K562 (cell line): ENCODE measurements around the gene ZNF346. TPM values are rescaled to one million over a fixed set of nuclear protein-coding genes. Genes with fewer than 3 reads are reported as not detected.

Source experiments
- ATAC-seq: fragments of 200-7000 bp; cut with Tn5 transposase; 3 replicates; pipeline ENCODE4 v1.9.1; 2020; ENCODE audit warnings: moderate library complexity
- BruUV-seq: library from RNA; stranded (reverse); fragments of 400-500 nt; replicated peaks from 2 replicates; lab custom pipeline; 2021; lab: Mats Ljungman, UMichigan
- CTCF ChIA-PET: fragments of 300-600 bp; formaldehyde crosslinking; extraction: SDS; loops from one replicate; lab custom pipeline; 2021; ENCODE audit warnings: low intra/inter-chr PET ratio; lab: Yijun Ruan, JAX
- POLR2A ChIA-PET: fragments of 300-600, 350-650 bp; sonication (Branson Sonifier 250); formaldehyde crosslinking; extraction: SDS; loops from one replicate; lab custom pipeline; 2021; ENCODE audit warnings: antibody characterized with exemption, inconsistent platforms; lab: Yijun Ruan, JAX
- DNase-seq, 4 experiments: peaks; one replicate each; pipeline versions ENCODE4 v3.0.0 to v3.0.0-alpha.2; 2011 to 2018; ENCODE audit warnings: low spot score in 3 of 4, mixed read lengths in 3 of 4; ENCODE audit errors: extremely low read depth in 1 of 4
- FAIRE-seq: peaks from 2 replicates; lab custom pipeline; 2011; peaks lifted over from hg19 to GRCh38; lab: Jason Lieb, UNC
- H2AFZ ChIP-seq: 2 replicates; pipeline ENCODE4 v1.6.0; 2011; ENCODE audit warnings: low read depth, low read length, control low read depth, inconsistent platforms
- H3K27ac ChIP-seq: fragments of 200-600 bp; 3 replicates; pipeline ENCODE4 v1.8.0; 2011; ENCODE audit warnings: low read depth, mild to moderate bottlenecking, control low read depth, inconsistent platforms, low read length, moderate library complexity, mixed read lengths; ENCODE audit errors: extremely low read depth
- H3K27me3 ChIP-seq, 2 experiments: fragments of 300-600 bp in 1 of 2; 2 replicates in 1 of 2; 3 replicates in 1 of 2; pipeline versions ENCODE4 v1.6.0 to v1.8.0; 2011; ENCODE audit warnings: inconsistent platforms in 2 of 2, low read length in 2 of 2, mild to moderate bottlenecking in 1 of 2, mixed read lengths in 1 of 2, moderate library complexity in 1 of 2; ENCODE audit not compliant: control insufficient read depth in 2 of 2, insufficient read depth in 2 of 2
- H3K36me3 ChIP-seq: fragments of 300-600 bp; 3 replicates; pipeline ENCODE4 v1.8.0; 2011; ENCODE audit warnings: mild to moderate bottlenecking, low read length, inconsistent platforms; ENCODE audit not compliant: control insufficient read depth, insufficient read depth
- H3K4me1 ChIP-seq, 2 experiments: fragments of 200-600 bp in 1 of 2; replicated peaks in 1 of 2; 2 replicates in 1 of 2; 3 replicates in 1 of 2; pipeline versions ENCODE4 v1.5.1 to v1.8.0; 2011; ENCODE audit warnings: inconsistent platforms in 2 of 2, low read length in 2 of 2, mild to moderate bottlenecking in 1 of 2, mixed read lengths in 1 of 2, moderate library complexity in 1 of 2; ENCODE audit not compliant: control insufficient read depth in 2 of 2, insufficient read depth in 2 of 2
- H3K4me2 ChIP-seq: 2 replicates; pipeline ENCODE4 v1.6.1; 2011; ENCODE audit warnings: low read length, control low read depth, inconsistent platforms, mixed read lengths; ENCODE audit not compliant: insufficient read depth
- H3K4me3 ChIP-seq: fragments of 200-600 bp; sonication (generic), shearing (Covaris generic); 2 replicates; pipeline ENCODE4 v1.5.1; 2016; ENCODE audit warnings: control low read depth, inconsistent platforms
- H3K79me2 ChIP-seq: fragments of 200-600 bp; 3 replicates; pipeline ENCODE4 v1.8.0; 2011; ENCODE audit warnings: low read length, inconsistent platforms; ENCODE audit not compliant: control insufficient read depth, insufficient read depth
- H3K9ac ChIP-seq, 2 experiments: 2 replicates each; pipeline versions ENCODE4 v1.6.0 to v1.6.1; 2011; ENCODE audit warnings: low read depth in 2 of 2, low read length in 2 of 2, control low read depth in 1 of 2, inconsistent platforms in 1 of 2, mild to moderate bottlenecking in 1 of 2, mixed read lengths in 1 of 2; ENCODE audit not compliant: insufficient read depth in 1 of 2
- H3K9me1 ChIP-seq: one replicate; pipeline ENCODE4 v1.6.0; 2011; ENCODE audit warnings: inconsistent platforms, mild to moderate bottlenecking, low read length, moderate library complexity; ENCODE audit not compliant: control insufficient read depth, insufficient read depth
- H3K9me3 ChIP-seq: replicated peaks from 2 replicates; pipeline ENCODE4 v1.5.1; 2011; ENCODE audit warnings: low read depth, low read length, inconsistent platforms; ENCODE audit not compliant: control insufficient read depth, insufficient read depth
- H4K20me1 ChIP-seq: replicated peaks from 2 replicates; pipeline ENCODE4 v1.6.1; 2011; ENCODE audit warnings: low read length, inconsistent platforms, mixed read lengths; ENCODE audit not compliant: control insufficient read depth, insufficient read depth
- ARID2 ChIP-seq: fragments of 450-650 bp; IDR thresholded peaks from 2 replicates; pipeline ENCODE4 v1.6.1; 2017; ENCODE audit warnings: antibody characterized with exemption, mild to moderate bottlenecking
- FOXP1 ChIP-seq: sonication (generic); formaldehyde crosslinking; IDR thresholded peaks from 2 replicates; pipeline ENCODE4 v1.8.0; 2022; ENCODE audit warnings: mild to moderate bottlenecking, missing genetic modification reagents
- GTF2E2 ChIP-seq: fragments of 200-800 bp; sonication (Bioruptor generic); IDR thresholded peaks from 2 replicates; pipeline ENCODE4 v1.6.1; 2016; ENCODE audit warnings: missing genetic modification characterization, missing compliant biosample characterization
- ILF3 ChIP-seq: fragments of 450-650 bp; IDR thresholded peaks from 2 replicates; pipeline ENCODE4 v1.6.1; 2018; ENCODE audit warnings: antibody characterized with exemption, mild to moderate bottlenecking, moderate library complexity, borderline replicate concordance
- IRF2 ChIP-seq: sonication (generic); formaldehyde crosslinking; IDR thresholded peaks from 2 replicates; pipeline ENCODE4 v1.8.1; 2022; ENCODE audit warnings: mild to moderate bottlenecking, missing genetic modification reagents
- KLF10 ChIP-seq: fragments of 250-450 bp; sonication (Bioruptor Pico); IDR thresholded peaks from 2 replicates; pipeline ENCODE4 v1.6.1; 2021; ENCODE audit warnings: matching md5 sums
- MBD2 ChIP-seq: sonication (generic); IDR thresholded peaks from 2 replicates; pipeline ENCODE4 v1.6.1; 2016; ENCODE audit warnings: low read depth, borderline replicate concordance
- NCOA1 ChIP-seq: fragments of 450-650 bp; IDR thresholded peaks from 2 replicates; pipeline ENCODE4 v1.6.1; 2016; ENCODE audit warnings: low read depth
- NEUROD1 ChIP-seq: fragments of 150-350 bp; IDR thresholded peaks from 2 replicates; pipeline ENCODE4 v1.6.1; 2014; ENCODE audit warnings: borderline replicate concordance, low read length, low read depth; ENCODE audit not compliant: partially characterized antibody
- NONO ChIP-seq, 2 experiments: fragments of 200-400 bp in 1 of 2; fragments of 450-650 bp in 1 of 2; formaldehyde crosslinking in 1 of 2; IDR thresholded peaks; 2 replicates each; pipeline ENCODE4 v1.6.1; 2017; ENCODE audit warnings: low read depth in 2 of 2, mild to moderate bottlenecking in 2 of 2, moderate library complexity in 2 of 2, low read length in 1 of 2
- POLR2A ChIP-seq: fragments of 450-650 bp; conservative IDR thresholded peaks from 2 replicates; pipeline ENCODE4 v1.6.1; 2016
- RFX5 ChIP-seq: IDR thresholded peaks from 2 replicates; pipeline ENCODE4 v1.6.1; 2011; ENCODE audit warnings: low read depth, mild to moderate bottlenecking, improper control_type of control experiment, low read length
- THRAP3 ChIP-seq: fragments of 450-650 bp; IDR thresholded peaks from 2 replicates; pipeline ENCODE4 v1.6.1; 2016; ENCODE audit warnings: mild to moderate bottlenecking, inconsistent platforms, borderline replicate concordance
- ZC3H4 ChIP-seq: sonication (generic); formaldehyde crosslinking; IDR thresholded peaks from 2 replicates; pipeline ENCODE4 v1.9.0; 2021; ENCODE audit warnings: missing genetic modification reagents, borderline replicate concordance
- ZNF23 ChIP-seq: fragments of 250-450 bp; sonication (Bioruptor Pico); IDR thresholded peaks from 2 replicates; pipeline ENCODE4 v1.4.0; 2020; ENCODE audit warnings: mild to moderate bottlenecking
- ZNF263 ChIP-seq: sonication (generic); formaldehyde crosslinking; IDR thresholded peaks from 2 replicates; pipeline ENCODE4 v1.8.0; 2022; ENCODE audit warnings: mild to moderate bottlenecking, missing genetic modification reagents, borderline replicate concordance
- ZNF3 ChIP-seq: fragments of 250-450 bp; sonication (Bioruptor Pico); IDR thresholded peaks from 2 replicates; pipeline ENCODE4 v1.5.0; 2021; ENCODE audit warnings: mild to moderate bottlenecking, moderate library complexity
- ZNF766 ChIP-seq: fragments of 200-800 bp; sonication (Bioruptor generic); conservative IDR thresholded peaks from 2 replicates; pipeline ENCODE4 v1.6.1; 2016; ENCODE audit warnings: missing genetic modification characterization, missing compliant biosample characterization
- whole genome bisulfite sequencing: fragments of 100-300 bp; shearing (Covaris generic); methylation state at CpG from one replicate; pipeline ENCODE4 v1.1.6; 2016; ENCODE audit warnings: low coverage, mixed read lengths; ENCODE audit not compliant: insufficient coverage; ENCODE audit errors: missing lambda C conversion rate; 5-methylcytosine and 5-hydroxymethylcytosine counted together
- in situ Hi-C: fragments of 300-500 bp; cut with MboI; formaldehyde crosslinking; loops from 4 replicates; pipeline ENCODE4 v1.15.0; 2018; ENCODE audit warnings: inconsistent platforms, mixed read lengths
- intact Hi-C: fragments of 100-400 bp; cut with micrococcal nuclease; formaldehyde crosslinking; loops from 2 replicates; pipeline ENCODE4 v1.14.2; 2022
- polyA plus RNA-seq, 8 experiments: library from polyadenylated mRNA; depleted of rRNA in 4 of 8; stranded (reverse) in 5 of 8; unstranded in 3 of 8; fragments of >200 nt; fragmentation: Nextera tagmentation in 2 of 8; fragmentation: Illumina TruSeq in 1 of 8; extraction: Ambion mirVana in 2 of 8; extraction: Trizol in 1 of 8; gene quantifications; 2 replicates each; pipeline versions ENCODE4 v1.2.1 to v1.2.3, GENCODE V29; 2011 to 2014; ENCODE audit warnings: inconsistent platforms in 1 of 8, missing spikeins in 1 of 8
- total RNA-seq, 7 experiments: library from RNA; depleted of rRNA in 6 of 7; stranded (reverse); fragments of >200 nt in 6 of 7; fragmentation: Illumina TruSeq in 2 of 7; extraction: Trizol in 2 of 7; gene quantifications; 2 replicates each; pipeline versions ENCODE4 v1.2.1 to v1.2.3, GENCODE V29; 2011 to 2021; ENCODE audit warnings: low replicate concordance in 1 of 7
- TF ChIP-seq, protein P1 (sequence below): fragments of 450-650 bp; formaldehyde crosslinking; IDR thresholded peaks from 2 replicates; pipeline ENCODE4 v1.4.0; 2020; ENCODE audit warnings: mild to moderate bottlenecking, moderate library complexity
- TF ChIP-seq, protein P2 (sequence below): fragments of 450-650 bp; IDR thresholded peaks from 2 replicates; pipeline ENCODE4 v1.6.1; 2016; ENCODE audit warnings: missing biosample characterization, missing genetic modification characterization
- TF ChIP-seq, protein P3 (sequence below): fragments of 250-450 bp; sonication (Bioruptor Pico); IDR thresholded peaks from 2 replicates; pipeline ENCODE4 v1.5.0; 2021

ZNF346 gene
- total and polyA plus RNA-seq, 9 of the 15 experiments (the other 6 are each of a cell fraction or from before 2014, with no cell fraction given), result 5.0 to 25.1 (median 20.1) TPM

DNA sequence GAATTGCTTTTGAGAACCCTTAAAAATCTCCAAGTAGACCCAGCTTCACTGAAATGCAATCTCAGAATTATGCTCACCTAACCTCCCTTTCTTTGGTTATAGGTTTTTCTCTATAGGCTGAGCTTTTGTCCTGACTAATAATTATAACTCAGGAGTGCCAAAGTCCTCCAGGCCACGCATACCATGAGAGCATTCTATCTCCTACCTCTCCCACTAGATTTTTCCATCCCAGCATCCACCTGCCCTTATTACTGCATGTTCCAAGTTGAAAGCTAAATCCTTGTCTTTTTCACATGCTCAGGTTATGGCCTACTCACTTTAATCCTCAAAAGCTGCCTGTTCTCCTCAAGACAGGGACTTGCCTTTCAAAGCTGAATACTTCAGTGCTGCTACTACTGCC is 22.1 kb downstream of the ZNF346 start (continued):
- TF ChIP-seq, protein P1, sequence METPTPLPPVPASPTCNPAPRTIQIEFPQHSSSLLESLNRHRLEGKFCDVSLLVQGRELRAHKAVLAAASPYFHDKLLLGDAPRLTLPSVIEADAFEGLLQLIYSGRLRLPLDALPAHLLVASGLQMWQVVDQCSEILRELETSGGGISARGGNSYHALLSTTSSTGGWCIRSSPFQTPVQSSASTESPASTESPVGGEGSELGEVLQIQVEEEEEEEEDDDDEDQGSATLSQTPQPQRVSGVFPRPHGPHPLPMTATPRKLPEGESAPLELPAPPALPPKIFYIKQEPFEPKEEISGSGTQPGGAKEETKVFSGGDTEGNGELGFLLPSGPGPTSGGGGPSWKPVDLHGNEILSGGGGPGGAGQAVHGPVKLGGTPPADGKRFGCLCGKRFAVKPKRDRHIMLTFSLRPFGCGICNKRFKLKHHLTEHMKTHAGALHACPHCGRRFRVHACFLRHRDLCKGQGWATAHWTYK (CRISPR knock-in tag), result no peak
- TF ChIP-seq KLF10 (CRISPR knock-in tag) (no peak), GTF2E2 (no peak), NONO (IDR thresholded peaks at IDR 0.05; ENCODE audit: low read depth in 2 of 2, low read length in 1 of 2) (no peak), ILF3 (no peak), THRAP3 (no peak), MBD2 (no peak), FOXP1 (CRISPR knock-in tag) (no peak), ZNF766 (CRISPR knock-in tag) (no peak)
- TF ChIP-seq, protein P2, sequence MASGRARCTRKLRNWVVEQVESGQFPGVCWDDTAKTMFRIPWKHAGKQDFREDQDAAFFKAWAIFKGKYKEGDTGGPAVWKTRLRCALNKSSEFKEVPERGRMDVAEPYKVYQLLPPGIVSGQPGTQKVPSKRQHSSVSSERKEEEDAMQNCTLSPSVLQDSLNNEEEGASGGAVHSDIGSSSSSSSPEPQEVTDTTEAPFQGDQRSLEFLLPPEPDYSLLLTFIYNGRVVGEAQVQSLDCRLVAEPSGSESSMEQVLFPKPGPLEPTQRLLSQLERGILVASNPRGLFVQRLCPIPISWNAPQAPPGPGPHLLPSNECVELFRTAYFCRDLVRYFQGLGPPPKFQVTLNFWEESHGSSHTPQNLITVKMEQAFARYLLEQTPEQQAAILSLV (tag), result no peak
- TF ChIP-seq, all 486 proteins: peak for 0

DNA sequence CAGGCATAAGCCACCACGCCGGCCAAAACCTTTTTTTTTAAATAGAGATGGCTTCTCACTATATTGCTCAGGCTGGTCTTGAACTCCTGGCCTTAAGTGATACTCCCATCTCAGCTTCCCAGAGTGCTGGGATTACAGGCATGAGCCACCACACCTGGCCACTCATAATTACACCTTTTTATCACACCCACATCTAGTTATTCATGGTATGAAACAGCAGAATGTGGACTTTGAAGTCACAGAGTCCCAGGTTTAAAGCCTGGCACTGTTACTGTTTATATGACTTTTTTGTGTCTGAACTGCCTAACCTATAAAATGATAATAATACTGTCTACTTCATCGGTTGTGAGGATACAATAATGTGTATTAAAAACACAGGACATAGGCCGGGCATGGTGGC is 23.1 kb downstream of the ZNF346 start:
- H3K4me1 ChIP-seq, result no peaks in the 10 kb centered on the region
- no peaks in the 10 kb centered on the region; the same call in 1 of the 2 replicates for H3K9me3 ChIP-seq
- intact Hi-C loops, result no loop called here
- no peak for ATAC-seq
- 97% methylated on average over 4 of the region's 4 CpGs for WGBS
- H3K27me3 ChIP-seq, result no peaks in the 10 kb centered on the region
- no peak overlapping the region for H3K4me2 ChIP-seq
- FAIRE-seq, result no peak
- H2AFZ ChIP-seq, result no peak overlapping the region
- DNase-seq, result no peak
- no peak overlapping the region for H3K9ac ChIP-seq
- no TSS peak for BruUV-seq
- POLR2A ChIA-PET, result no interaction called here
- no peaks in the 10 kb centered on the region for H4K20me1 ChIP-seq
- in situ Hi-C loops, result no loop called here
- CTCF ChIA-PET, result no interaction called here
- peaks cover 86% of the 10 kb centered on the region for H3K36me3 ChIP-seq
- H3K79me2 ChIP-seq, result no peaks in the 10 kb centered on the region
- H3K4me3 ChIP-seq, result no peak overlapping the region
- H3K27ac ChIP-seq, result no peak overlapping the region
- H3K9me1 ChIP-seq, result no peaks in the 10 kb centered on the region
- TF ChIP-seq ZNF3 (CRISPR knock-in tag), result no peak
- TF ChIP-seq, protein P2 (tag), result no peak
- no peak for TF ChIP-seq ZC3H4 (CRISPR knock-in tag)
- TF ChIP-seq ARID2, result no peak
- no peak for TF ChIP-seq ZNF23
- no peak for TF ChIP-seq NCOA1
- TF ChIP-seq NEUROD1, result no peak
- no peak for TF ChIP-seq IRF2 (CRISPR knock-in tag)
- no peak for TF ChIP-seq RFX5
- TF ChIP-seq ZNF263 (CRISPR knock-in tag), result no peak
- TF ChIP-seq, protein P3, sequence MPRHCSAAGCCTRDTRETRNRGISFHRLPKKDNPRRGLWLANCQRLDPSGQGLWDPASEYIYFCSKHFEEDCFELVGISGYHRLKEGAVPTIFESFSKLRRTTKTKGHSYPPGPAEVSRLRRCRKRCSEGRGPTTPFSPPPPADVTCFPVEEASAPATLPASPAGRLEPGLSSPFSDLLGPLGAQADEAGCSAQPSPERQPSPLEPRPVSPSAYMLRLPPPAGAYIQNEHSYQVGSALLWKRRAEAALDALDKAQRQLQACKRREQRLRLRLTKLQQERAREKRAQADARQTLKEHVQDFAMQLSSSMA (CRISPR knock-in tag), result no peak
- TF ChIP-seq POLR2A, result no peak
